ENCODE measurements around the gene CORO1C. TPM values are rescaled to one million over a fixed set of nuclear protein-coding genes. Genes with fewer than 3 reads are reported as not detected.

CORO1C gene
- total RNA-seq, 1 donor from 2014 or later: 171 TPM

DNA sequence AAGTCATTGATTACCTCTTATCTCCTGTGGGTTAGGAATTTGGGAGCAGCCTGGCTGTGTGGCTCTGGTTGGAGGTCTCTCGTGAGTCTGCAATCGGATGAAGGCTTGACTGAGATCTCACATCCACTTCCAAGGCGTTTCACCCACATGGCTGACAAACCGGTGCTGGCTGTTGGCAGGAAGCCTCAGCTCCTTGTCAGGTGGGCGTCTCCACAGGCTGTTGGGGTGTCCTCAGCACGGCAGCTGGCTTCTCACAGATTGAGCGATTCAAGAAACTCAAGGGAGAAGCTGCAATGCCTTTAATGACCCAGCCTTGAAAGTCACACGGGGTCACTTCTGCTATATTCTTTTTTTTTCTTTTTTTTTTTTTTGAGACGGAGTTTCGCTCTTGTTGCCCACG, 28.6 kb upstream of the CORO1C start:
- TF ChIP-seq, protein P1, sequence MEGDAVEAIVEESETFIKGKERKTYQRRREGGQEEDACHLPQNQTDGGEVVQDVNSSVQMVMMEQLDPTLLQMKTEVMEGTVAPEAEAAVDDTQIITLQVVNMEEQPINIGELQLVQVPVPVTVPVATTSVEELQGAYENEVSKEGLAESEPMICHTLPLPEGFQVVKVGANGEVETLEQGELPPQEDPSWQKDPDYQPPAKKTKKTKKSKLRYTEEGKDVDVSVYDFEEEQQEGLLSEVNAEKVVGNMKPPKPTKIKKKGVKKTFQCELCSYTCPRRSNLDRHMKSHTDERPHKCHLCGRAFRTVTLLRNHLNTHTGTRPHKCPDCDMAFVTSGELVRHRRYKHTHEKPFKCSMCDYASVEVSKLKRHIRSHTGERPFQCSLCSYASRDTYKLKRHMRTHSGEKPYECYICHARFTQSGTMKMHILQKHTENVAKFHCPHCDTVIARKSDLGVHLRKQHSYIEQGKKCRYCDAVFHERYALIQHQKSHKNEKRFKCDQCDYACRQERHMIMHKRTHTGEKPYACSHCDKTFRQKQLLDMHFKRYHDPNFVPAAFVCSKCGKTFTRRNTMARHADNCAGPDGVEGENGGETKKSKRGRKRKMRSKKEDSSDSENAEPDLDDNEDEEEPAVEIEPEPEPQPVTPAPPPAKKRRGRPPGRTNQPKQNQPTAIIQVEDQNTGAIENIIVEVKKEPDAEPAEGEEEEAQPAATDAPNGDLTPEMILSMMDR (conservative IDR thresholded peaks at IDR 0.05): no peak
- DNase-seq (ENCODE audit: low read depth, low spot score): no peak
- Mint-ChIP-seq H3K4me1 (peaks cover 3% of the 10 kb centered on the region), H3K4me3 (no peak overlapping the region), H3K36me3 (ENCODE audit: low read depth) (no peaks in the 10 kb centered on the region), H3K27ac (ENCODE audit: unreplicated experiment) (no peak overlapping the region), H3K27me3 (ENCODE audit: low read depth) (no peaks in the 10 kb centered on the region), H3K9me3 (no peaks in the 10 kb centered on the region)

DNA sequence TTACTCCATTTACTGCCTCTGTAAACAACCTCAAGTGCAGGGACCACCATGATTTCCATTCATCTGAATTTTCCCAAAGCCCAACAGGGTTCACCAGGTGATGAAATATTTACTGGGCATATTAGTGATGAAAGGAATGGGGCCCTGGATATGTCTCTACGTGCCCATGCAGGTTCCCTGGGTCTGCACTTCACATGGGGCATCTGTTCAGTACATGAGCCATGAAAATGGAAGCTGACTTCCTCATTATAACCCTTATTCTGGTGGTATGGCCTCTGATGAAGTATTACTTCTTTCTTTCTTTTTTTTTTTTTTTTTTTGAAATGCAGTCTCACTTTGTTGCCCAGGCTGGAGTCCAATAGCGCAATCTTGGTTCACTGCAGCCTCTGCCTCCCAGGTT, 26.5 kb upstream of the CORO1C start:
- Mint-ChIP-seq H3K9me3 (no peaks in the 10 kb centered on the region), H3K4me3 (no peak overlapping the region), H3K27me3 (ENCODE audit: low read depth) (no peaks in the 10 kb centered on the region), H3K36me3 (ENCODE audit: low read depth) (no peaks in the 10 kb centered on the region), H3K4me1 (peaks cover 3% of the 10 kb centered on the region), H3K27ac (ENCODE audit: unreplicated experiment) (no peak overlapping the region)
- TF ChIP-seq, protein P1 (conservative IDR thresholded peaks at IDR 0.05): no peak
- DNase-seq (ENCODE audit: low read depth, low spot score): no peak

DNA sequence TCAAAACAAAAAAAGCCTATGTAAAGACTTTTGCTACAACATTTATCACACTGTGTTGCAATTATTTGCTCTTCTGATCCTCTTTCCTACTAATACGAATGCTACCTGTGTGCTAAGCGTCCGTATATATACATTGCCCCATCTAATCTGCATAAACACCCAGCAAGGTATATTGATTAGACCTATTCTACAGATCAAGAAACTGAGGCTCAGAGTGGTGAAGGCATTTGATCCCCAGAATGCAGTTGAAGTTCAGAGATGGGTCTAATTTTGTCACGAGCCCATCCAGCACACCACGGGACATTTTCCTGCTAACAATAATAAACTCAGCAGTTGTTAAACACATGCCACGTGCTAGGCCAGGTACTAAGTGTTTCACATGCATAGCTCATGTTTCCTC, 25.1 kb upstream of the CORO1C start:
- peaks cover 3% of the 10 kb centered on the region for H3K4me1 Mint-ChIP-seq
- TF ChIP-seq, protein P1 (conservative IDR thresholded peaks at IDR 0.05): no peak
- no peak overlapping the region for H3K27ac Mint-ChIP-seq (ENCODE audit: unreplicated experiment)
- no peaks in the 10 kb centered on the region for H3K9me3 Mint-ChIP-seq
- H3K4me3 Mint-ChIP-seq: no peak overlapping the region
- H3K36me3 Mint-ChIP-seq (ENCODE audit: low read depth): no peaks in the 10 kb centered on the region
- DNase-seq (ENCODE audit: low read depth, low spot score): no peak
- no peaks in the 10 kb centered on the region for H3K27me3 Mint-ChIP-seq (ENCODE audit: low read depth)

DNA sequence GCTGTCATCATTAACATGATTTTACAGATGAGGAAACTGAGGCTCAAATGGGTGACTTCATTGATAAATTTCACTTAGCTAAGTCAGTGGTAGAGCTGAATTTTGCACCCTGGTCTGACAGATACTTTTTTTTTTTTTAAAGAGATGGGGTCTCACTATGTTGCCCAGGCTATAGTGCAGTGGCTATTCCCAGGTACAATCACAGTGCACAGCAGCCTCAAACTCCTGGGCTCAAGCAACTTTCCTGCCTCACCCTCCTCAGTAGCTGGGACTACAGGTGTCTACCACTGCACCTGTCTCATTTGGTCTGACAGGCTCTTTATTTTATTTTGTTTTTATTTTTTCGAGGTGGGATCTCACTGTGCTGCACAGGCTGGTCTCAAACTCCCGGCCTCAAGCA, 24.2 kb upstream of the CORO1C start:
- Mint-ChIP-seq H3K4me1 (no peaks in the 10 kb centered on the region), H3K36me3 (ENCODE audit: low read depth) (no peaks in the 10 kb centered on the region), H3K4me3 (no peak overlapping the region), H3K27ac (ENCODE audit: unreplicated experiment) (no peak overlapping the region), H3K9me3 (no peaks in the 10 kb centered on the region), H3K27me3 (ENCODE audit: low read depth) (no peaks in the 10 kb centered on the region)
- TF ChIP-seq, protein P1 (conservative IDR thresholded peaks at IDR 0.05): no peak
- no peak for DNase-seq (ENCODE audit: low read depth, low spot score)

DNA sequence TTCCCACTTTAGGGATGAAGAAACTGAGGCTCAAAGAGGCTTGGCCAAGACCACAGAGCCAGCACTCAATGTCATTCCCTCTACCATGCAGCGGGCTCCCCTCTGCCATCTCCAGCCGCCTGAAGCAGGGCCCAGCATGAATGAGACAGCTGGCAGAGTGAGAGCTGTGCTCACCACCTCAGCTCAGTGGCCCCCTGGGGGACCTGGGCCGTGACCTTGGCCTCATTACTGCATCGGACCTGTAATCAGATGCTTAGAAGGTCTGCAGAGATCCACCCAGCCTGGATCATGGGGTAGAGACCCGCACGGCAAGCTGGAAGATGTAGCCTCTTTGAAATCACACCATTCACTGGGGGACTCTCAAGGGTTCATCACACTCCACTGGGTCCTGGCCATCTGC, 22.7 kb upstream of the CORO1C start:
- no peak overlapping the region for H3K27ac Mint-ChIP-seq (ENCODE audit: unreplicated experiment)
- H3K4me1 Mint-ChIP-seq: no peaks in the 10 kb centered on the region
- no peaks in the 10 kb centered on the region for H3K9me3 Mint-ChIP-seq
- DNase-seq (ENCODE audit: low read depth, low spot score): no peak
- H3K36me3 Mint-ChIP-seq (ENCODE audit: low read depth): no peaks in the 10 kb centered on the region
- H3K27me3 Mint-ChIP-seq (ENCODE audit: low read depth): no peaks in the 10 kb centered on the region
- H3K4me3 Mint-ChIP-seq: no peak overlapping the region
- TF ChIP-seq, protein P1 (conservative IDR thresholded peaks at IDR 0.05): no peak

DNA sequence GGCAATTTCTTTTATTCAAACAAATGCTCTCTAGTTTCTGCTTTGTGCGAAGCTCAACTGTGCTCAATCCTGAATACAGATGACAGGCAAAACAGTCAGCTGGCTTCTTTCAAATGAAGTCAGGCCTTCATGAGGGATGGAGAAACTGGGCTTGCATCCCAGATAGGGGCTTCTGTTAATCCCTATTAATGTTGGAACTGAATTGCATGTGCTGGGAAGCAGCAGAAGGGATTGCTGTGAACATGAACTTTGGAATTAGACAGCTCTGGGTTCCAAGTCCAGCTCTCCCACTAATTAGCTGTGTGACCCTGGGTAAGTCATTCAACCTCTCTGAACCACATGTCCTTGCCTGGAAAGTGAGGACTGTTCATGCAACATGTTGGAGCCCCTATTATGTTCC, 21.1 kb upstream of the CORO1C start:
- H3K4me3 Mint-ChIP-seq: no peak overlapping the region
- no peaks in the 10 kb centered on the region for H3K4me1 Mint-ChIP-seq
- no peaks in the 10 kb centered on the region for H3K27me3 Mint-ChIP-seq (ENCODE audit: low read depth)
- TF ChIP-seq, protein P1 (conservative IDR thresholded peaks at IDR 0.05): no peak
- no peak for DNase-seq (ENCODE audit: low read depth, low spot score)
- H3K36me3 Mint-ChIP-seq (ENCODE audit: low read depth): no peaks in the 10 kb centered on the region
- H3K27ac Mint-ChIP-seq (ENCODE audit: unreplicated experiment): no peak overlapping the region
- H3K9me3 Mint-ChIP-seq: peaks cover under 1% of the 10 kb centered on the region

Data from neural crest cell (in vitro differentiated cells).